Endothelial cell of umbilical vein (primary cell): ENCODE measurements around the gene CD24. TPM values are rescaled to one million over a fixed set of nuclear protein-coding genes. Genes with fewer than 3 reads are reported as not detected.
A peak's percentile ranks its signal among the peaks of the same experiment; 100 is the strongest.

Source experiments
- BruUV-seq: library from RNA; stranded (reverse); fragments of 400-500 nt; replicated peaks from 2 replicates; lab custom pipeline; 2021; lab: Mats Ljungman, UMichigan
- CTCF ChIA-PET: fragments of 300-600, 350-600 bp; sonication (Branson Sonifier 250); formaldehyde crosslinking; loops from one replicate; lab custom pipeline; 2021; ENCODE audit warnings: antibody characterized with exemption, inconsistent platforms; lab: Charles Lee
- POLR2A ChIA-PET: fragments of 300-600, 350-600 bp; sonication (Branson Sonifier 250); formaldehyde crosslinking; loops from one replicate; lab custom pipeline; 2021; ENCODE audit warnings: antibody characterized with exemption, inconsistent platforms; lab: Charles Lee
- DNase-seq: peaks from one replicate; pipeline ENCODE4 v3.0.0-alpha.2; 2011; ENCODE audit warnings: low read depth, low spot score
- FAIRE-seq: peaks from 2 replicates; lab custom pipeline; 2011; peaks lifted over from hg19 to GRCh38; lab: Jason Lieb, UNC
- H2AFZ ChIP-seq: 2 replicates; pipeline ENCODE4 v1.6.0; 2012; ENCODE audit warnings: low read depth, low read length, control low read depth, inconsistent platforms
- H3K27ac ChIP-seq: 2 replicates; pipeline ENCODE4 v1.5.1; 2011; ENCODE audit warnings: low read depth, mild to moderate bottlenecking, control low read depth, low read length, moderate library complexity; ENCODE audit not compliant: insufficient read depth
- H3K27me3 ChIP-seq, 2 experiments: 2 replicates each; pipeline versions ENCODE4 v1.6.0 to v1.6.1; 2011; ENCODE audit warnings: low read length in 2 of 2, mixed read lengths in 1 of 2; ENCODE audit not compliant: control insufficient read depth in 2 of 2, insufficient read depth in 2 of 2
- H3K36me3 ChIP-seq, 2 experiments: 2 replicates in 1 of 2; 3 replicates in 1 of 2; pipeline ENCODE4 v1.5.1; 2011; ENCODE audit warnings: low read length in 2 of 2, mild to moderate bottlenecking in 1 of 2, moderate library complexity in 1 of 2; ENCODE audit not compliant: control insufficient read depth in 2 of 2, insufficient read depth in 2 of 2; ENCODE audit errors: extremely low read depth in 1 of 2
- H3K4me1 ChIP-seq: 3 replicates; pipeline ENCODE4 v1.5.1; 2011; ENCODE audit warnings: mild to moderate bottlenecking, low read length; ENCODE audit not compliant: control insufficient read depth, insufficient read depth; ENCODE audit errors: extremely low read depth
- H3K4me2 ChIP-seq: 2 replicates; pipeline ENCODE4 v1.6.1; 2011; ENCODE audit warnings: low read length, control low read depth, mixed read lengths; ENCODE audit not compliant: insufficient read depth
- H3K4me3 ChIP-seq, 3 experiments: fragments of 200-600 bp in 1 of 3; sonication (generic), shearing (Covaris generic) in 1 of 3; replicated peaks in 1 of 3; 2 replicates each; pipeline ENCODE4 v1.5.1; 2011 to 2016; ENCODE audit warnings: control low read depth in 3 of 3, low read length in 3 of 3, mild to moderate bottlenecking in 2 of 3, inconsistent platforms in 1 of 3, low read depth in 1 of 3, moderate library complexity in 1 of 3; ENCODE audit not compliant: insufficient read depth in 1 of 3
- H3K79me2 ChIP-seq: 2 replicates; pipeline ENCODE4 v1.6.0; 2012; ENCODE audit warnings: low read length, inconsistent platforms; ENCODE audit not compliant: control insufficient read depth, insufficient read depth
- H3K9ac ChIP-seq: replicated peaks from 2 replicates; pipeline ENCODE3; 2011; ENCODE audit warnings: low read length, control low read depth; ENCODE audit not compliant: insufficient read depth; ENCODE audit errors: extremely low read depth
- H3K9me1 ChIP-seq: replicated peaks from 3 replicates; pipeline ENCODE4 v1.6.0; 2011; ENCODE audit warnings: mild to moderate bottlenecking, low read length; ENCODE audit not compliant: control insufficient read depth, insufficient read depth; ENCODE audit errors: extremely low read depth
- H3K9me3 ChIP-seq: replicated peaks from 2 replicates; pipeline ENCODE4 v1.5.1; 2012; ENCODE audit warnings: low read length, inconsistent platforms; ENCODE audit not compliant: control insufficient read depth, insufficient read depth
- H4K20me1 ChIP-seq: replicated peaks from 2 replicates; pipeline ENCODE3; 2011; ENCODE audit warnings: mild to moderate bottlenecking, low read length; ENCODE audit not compliant: control insufficient read depth, insufficient read depth; ENCODE audit errors: extremely low read depth
- CTCF ChIP-seq, 2 donors: IDR thresholded peaks; 1 replicate in 1 of 2; 2 replicates in 1 of 2; pipeline ENCODE4 v1.5.1; 2011; ENCODE audit warnings: low read length in 2 of 2, mild to moderate bottlenecking in 2 of 2, moderate library complexity in 2 of 2, control low read depth in 1 of 2, inconsistent platforms in 1 of 2, low read depth in 1 of 2; ENCODE audit not compliant: insufficient read depth in 1 of 2; ENCODE audit errors: extremely low read depth in 1 of 2
- EZH2 ChIP-seq: IDR thresholded peaks from 2 replicates; pipeline ENCODE4 v1.6.1; 2012; ENCODE audit warnings: borderline replicate concordance, low read depth, mild to moderate bottlenecking, moderate library complexity, low read length, inconsistent platforms; ENCODE audit not compliant: severe bottlenecking
- MAX ChIP-seq: IDR thresholded peaks from 2 replicates; pipeline ENCODE4 v1.6.1; 2011; ENCODE audit not compliant: insufficient read depth, insufficient read length
- dilution Hi-C: fragments of 300-500 bp; cut with MboI; formaldehyde crosslinking; loops from one replicate; pipeline ENCODE4 v1.15.0; 2019; ENCODE audit warnings: low sequenced_read_pairs; ENCODE audit not compliant: extremely low pct_ligation_motif_present
- intact Hi-C: fragments of 100-400 bp; cut with micrococcal nuclease; formaldehyde crosslinking; loops from one replicate; pipeline ENCODE4 v1.10.0; 2022
- polyA plus RNA-seq, 4 experiments: library from polyadenylated mRNA; depleted of rRNA in 3 of 4; stranded (reverse) in 3 of 4; unstranded in 1 of 4; fragments of >200 nt; gene quantifications; 2 replicates each; pipeline versions ENCODE4 v1.2.1 to v1.2.3, GENCODE V29; 2011 to 2012; ENCODE audit warnings: missing spikeins in 1 of 4
- total RNA-seq: library from RNA; stranded (reverse); gene quantifications from 2 replicates; pipeline ENCODE4 v1.2.3, GENCODE V29; 2021

The CD24 gene
- total and polyA plus RNA-seq, 2 donors (not counting 3 experiments of a cell fraction or from before 2014, with no cell fraction given): 2.5 to 10.2 TPM

GRCh38 chr6:106974999-106975737, 639 bp upstream of the CD24 start:
- ChIA-PET POLR2A (no interaction called here), CTCF (no interaction called here)
- H3K27ac ChIP-seq: no peak overlapping the region
- H2AFZ ChIP-seq: peak overlapping the region; percentile 65
- no peaks in the 10 kb centered on the region for H4K20me1 ChIP-seq
- intact Hi-C loops: loop anchor here (1.0 kb wide), 1 partner anchor 367 kb away; no protein-coding TSS in a partner anchor
- peak overlapping the region; percentile 60 for H3K4me2 ChIP-seq
- BruUV-seq: no TSS peak
- peaks cover 34 to 51% of the 10 kb centered on the region in 2 experiments for H3K27me3 ChIP-seq
- DNase-seq (no peak), FAIRE-seq (no peak)
- peak overlapping the region; percentile 45 to 57 (median 45) for H3K4me3 ChIP-seq
- no peaks in the 10 kb centered on the region for H3K79me2 ChIP-seq
- peaks cover 3% of the 10 kb centered on the region for H3K4me1 ChIP-seq
- TF ChIP-seq MAX (no peak), CTCF (IDR thresholded peaks at IDR 0.05; ENCODE audit: extremely low read depth in 1 of 2, insufficient read depth in 1 of 2, low read depth in 1 of 2, low read length in 2 of 2) (peak in 1 of 2 donors; percentile 2), EZH2 (peak; percentile 62)
- dilution Hi-C loops: no loop called here
- H3K9ac ChIP-seq: no peak overlapping the region
- H3K36me3 ChIP-seq: no peaks in the 10 kb centered on the region
- no peaks in the 10 kb centered on the region for H3K9me1 ChIP-seq
- no peaks in the 10 kb centered on the region for H3K9me3 ChIP-seq
